ENCODE results near the gene CNTNAP5.

DNA sequence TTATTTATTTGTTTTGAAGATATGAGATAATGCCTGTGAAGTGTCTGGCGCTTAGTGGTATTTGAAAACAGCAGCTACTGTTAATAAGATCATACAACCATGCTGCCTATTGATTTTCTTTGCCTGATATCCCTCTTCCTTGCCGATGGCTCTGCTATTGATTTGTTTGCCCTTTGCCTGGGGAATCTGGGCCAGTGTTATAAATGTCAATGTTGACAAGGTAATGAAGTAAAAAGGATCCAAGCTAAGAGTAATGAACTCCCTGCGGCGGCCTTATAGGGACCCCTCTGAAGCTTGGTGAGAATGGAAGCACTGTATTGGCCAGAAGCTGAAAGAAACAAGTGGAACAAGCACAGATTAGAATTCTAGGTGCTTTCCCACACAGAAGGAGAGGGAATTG is 854.6 kb downstream of the CNTNAP5 start:
- TF ChIP-seq, protein P1, sequence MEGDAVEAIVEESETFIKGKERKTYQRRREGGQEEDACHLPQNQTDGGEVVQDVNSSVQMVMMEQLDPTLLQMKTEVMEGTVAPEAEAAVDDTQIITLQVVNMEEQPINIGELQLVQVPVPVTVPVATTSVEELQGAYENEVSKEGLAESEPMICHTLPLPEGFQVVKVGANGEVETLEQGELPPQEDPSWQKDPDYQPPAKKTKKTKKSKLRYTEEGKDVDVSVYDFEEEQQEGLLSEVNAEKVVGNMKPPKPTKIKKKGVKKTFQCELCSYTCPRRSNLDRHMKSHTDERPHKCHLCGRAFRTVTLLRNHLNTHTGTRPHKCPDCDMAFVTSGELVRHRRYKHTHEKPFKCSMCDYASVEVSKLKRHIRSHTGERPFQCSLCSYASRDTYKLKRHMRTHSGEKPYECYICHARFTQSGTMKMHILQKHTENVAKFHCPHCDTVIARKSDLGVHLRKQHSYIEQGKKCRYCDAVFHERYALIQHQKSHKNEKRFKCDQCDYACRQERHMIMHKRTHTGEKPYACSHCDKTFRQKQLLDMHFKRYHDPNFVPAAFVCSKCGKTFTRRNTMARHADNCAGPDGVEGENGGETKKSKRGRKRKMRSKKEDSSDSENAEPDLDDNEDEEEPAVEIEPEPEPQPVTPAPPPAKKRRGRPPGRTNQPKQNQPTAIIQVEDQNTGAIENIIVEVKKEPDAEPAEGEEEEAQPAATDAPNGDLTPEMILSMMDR (IDR thresholded peaks at IDR 0.05): no peak
- TF ChIP-seq POLR2AphosphoS5 (IDR thresholded peaks at IDR 0.05; ENCODE audit: low read depth, low read length): no peak
- TF ChIP-seq, protein P2, sequence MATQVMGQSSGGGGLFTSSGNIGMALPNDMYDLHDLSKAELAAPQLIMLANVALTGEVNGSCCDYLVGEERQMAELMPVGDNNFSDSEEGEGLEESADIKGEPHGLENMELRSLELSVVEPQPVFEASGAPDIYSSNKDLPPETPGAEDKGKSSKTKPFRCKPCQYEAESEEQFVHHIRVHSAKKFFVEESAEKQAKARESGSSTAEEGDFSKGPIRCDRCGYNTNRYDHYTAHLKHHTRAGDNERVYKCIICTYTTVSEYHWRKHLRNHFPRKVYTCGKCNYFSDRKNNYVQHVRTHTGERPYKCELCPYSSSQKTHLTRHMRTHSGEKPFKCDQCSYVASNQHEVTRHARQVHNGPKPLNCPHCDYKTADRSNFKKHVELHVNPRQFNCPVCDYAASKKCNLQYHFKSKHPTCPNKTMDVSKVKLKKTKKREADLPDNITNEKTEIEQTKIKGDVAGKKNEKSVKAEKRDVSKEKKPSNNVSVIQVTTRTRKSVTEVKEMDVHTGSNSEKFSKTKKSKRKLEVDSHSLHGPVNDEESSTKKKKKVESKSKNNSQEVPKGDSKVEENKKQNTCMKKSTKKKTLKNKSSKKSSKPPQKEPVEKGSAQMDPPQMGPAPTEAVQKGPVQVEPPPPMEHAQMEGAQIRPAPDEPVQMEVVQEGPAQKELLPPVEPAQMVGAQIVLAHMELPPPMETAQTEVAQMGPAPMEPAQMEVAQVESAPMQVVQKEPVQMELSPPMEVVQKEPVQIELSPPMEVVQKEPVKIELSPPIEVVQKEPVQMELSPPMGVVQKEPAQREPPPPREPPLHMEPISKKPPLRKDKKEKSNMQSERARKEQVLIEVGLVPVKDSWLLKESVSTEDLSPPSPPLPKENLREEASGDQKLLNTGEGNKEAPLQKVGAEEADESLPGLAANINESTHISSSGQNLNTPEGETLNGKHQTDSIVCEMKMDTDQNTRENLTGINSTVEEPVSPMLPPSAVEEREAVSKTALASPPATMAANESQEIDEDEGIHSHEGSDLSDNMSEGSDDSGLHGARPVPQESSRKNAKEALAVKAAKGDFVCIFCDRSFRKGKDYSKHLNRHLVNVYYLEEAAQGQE (IDR thresholded peaks at IDR 0.05; ENCODE audit: insufficient read depth in 1 of 2, low read depth in 2 of 2, low read length in 1 of 2): no peak
- no peak for TF ChIP-seq SIN3A (IDR thresholded peaks at IDR 0.05; ENCODE audit: borderline replicate concordance, insufficient read depth, low read depth, low read length)
- no peak for TF ChIP-seq TCF7L2 (IDR thresholded peaks at IDR 0.05; ENCODE audit: low read depth, low read length)
